Measurements from ENCODE around the gene STKLD1.

- TF ChIP-seq CTCF (IDR thresholded peaks at IDR 0.05) (no peak), HOXA7 (CRISPR knock-in tag; IDR thresholded peaks at IDR 0.05) (no peak), MAX (IDR thresholded peaks at IDR 0.05) (no peak), EP300 (IDR thresholded peaks at IDR 0.05) (no peak), POLR2A (IDR thresholded peaks at IDR 0.05; ENCODE audit: low read length) (no peak), CHD2 (IDR thresholded peaks at IDR 0.05; ENCODE audit: low read length, partially characterized antibody) (no peak), E2F6 (IDR thresholded peaks at IDR 0.05; ENCODE audit: borderline replicate concordance, low read depth) (no peak), PBX3 (IDR thresholded peaks at IDR 0.05) (no peak)
Observed at GRCh38 chr9:133440874-133441273, 64.7 kb downstream of the STKLD1 start.

All from A549 (cell line).